PFSK-1 (cell line): ENCODE data around the gene TMEM184B.

Source experiments
- POLR2AphosphoS5 ChIP-seq: IDR thresholded peaks from 2 replicates; pipeline ENCODE4 v1.6.1; 2012; ENCODE audit warnings: low read depth, mild to moderate bottlenecking, control low read depth, low read length, moderate library complexity
- SIN3A ChIP-seq: IDR thresholded peaks from 2 replicates; pipeline ENCODE4 v1.6.1; 2012; ENCODE audit warnings: mild to moderate bottlenecking, low read length, moderate library complexity, borderline replicate concordance; ENCODE audit not compliant: insufficient read depth
- TAF1 ChIP-seq: IDR thresholded peaks from 2 replicates; pipeline ENCODE4 v1.6.1; 2012; ENCODE audit warnings: low read length, control low read depth, borderline replicate concordance; ENCODE audit not compliant: insufficient read depth
- TF ChIP-seq, protein P1 (sequence below), 2 experiments: IDR thresholded peaks; 2 replicates each; pipeline versions ENCODE4 v1.6.1 to v1.8.0; 2011 to 2012; ENCODE audit warnings: low read depth in 2 of 2, low read length in 2 of 2, control low read depth in 1 of 2, inconsistent platforms in 1 of 2, mild to moderate bottlenecking in 1 of 2, moderate library complexity in 1 of 2; ENCODE audit not compliant: insufficient read depth in 1 of 2

DNA sequence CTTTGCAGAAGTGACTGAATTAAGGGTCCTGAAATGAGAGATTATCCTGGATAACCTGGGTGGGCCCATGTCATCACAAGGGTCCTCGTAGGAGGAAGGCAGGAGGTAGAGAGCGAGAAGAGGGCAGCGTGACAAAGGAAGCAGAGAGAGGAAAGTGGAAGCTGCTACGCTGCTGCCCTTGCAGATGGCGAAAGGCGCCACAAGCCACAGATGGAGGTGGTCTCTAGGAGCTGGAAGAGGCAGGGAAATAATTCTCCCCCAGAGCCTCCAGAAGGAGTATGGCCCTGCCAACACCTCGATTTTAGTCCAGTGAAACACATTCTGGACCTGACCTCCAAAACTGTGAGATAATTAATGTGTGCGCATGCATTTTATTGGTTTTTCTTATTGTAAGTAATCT is 13.4 kb downstream of the TMEM184B start:
- TF ChIP-seq, protein P1, sequence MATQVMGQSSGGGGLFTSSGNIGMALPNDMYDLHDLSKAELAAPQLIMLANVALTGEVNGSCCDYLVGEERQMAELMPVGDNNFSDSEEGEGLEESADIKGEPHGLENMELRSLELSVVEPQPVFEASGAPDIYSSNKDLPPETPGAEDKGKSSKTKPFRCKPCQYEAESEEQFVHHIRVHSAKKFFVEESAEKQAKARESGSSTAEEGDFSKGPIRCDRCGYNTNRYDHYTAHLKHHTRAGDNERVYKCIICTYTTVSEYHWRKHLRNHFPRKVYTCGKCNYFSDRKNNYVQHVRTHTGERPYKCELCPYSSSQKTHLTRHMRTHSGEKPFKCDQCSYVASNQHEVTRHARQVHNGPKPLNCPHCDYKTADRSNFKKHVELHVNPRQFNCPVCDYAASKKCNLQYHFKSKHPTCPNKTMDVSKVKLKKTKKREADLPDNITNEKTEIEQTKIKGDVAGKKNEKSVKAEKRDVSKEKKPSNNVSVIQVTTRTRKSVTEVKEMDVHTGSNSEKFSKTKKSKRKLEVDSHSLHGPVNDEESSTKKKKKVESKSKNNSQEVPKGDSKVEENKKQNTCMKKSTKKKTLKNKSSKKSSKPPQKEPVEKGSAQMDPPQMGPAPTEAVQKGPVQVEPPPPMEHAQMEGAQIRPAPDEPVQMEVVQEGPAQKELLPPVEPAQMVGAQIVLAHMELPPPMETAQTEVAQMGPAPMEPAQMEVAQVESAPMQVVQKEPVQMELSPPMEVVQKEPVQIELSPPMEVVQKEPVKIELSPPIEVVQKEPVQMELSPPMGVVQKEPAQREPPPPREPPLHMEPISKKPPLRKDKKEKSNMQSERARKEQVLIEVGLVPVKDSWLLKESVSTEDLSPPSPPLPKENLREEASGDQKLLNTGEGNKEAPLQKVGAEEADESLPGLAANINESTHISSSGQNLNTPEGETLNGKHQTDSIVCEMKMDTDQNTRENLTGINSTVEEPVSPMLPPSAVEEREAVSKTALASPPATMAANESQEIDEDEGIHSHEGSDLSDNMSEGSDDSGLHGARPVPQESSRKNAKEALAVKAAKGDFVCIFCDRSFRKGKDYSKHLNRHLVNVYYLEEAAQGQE (IDR thresholded peaks at IDR 0.05; ENCODE audit: insufficient read depth in 1 of 2, low read depth in 2 of 2, low read length in 2 of 2) = no peak
- TF ChIP-seq POLR2AphosphoS5 (no peak), SIN3A (no peak), TAF1 (no peak)
